ENCODE data around the gene AKT2.

Gene AKT2

GRCh38 chr19:40213251-40213829 is 71.8 kb downstream of the AKT2 start:
- DNase-seq (ENCODE audit: low read depth), result no peak
- no peak for TF ChIP-seq CTCF (conservative IDR thresholded peaks at IDR 0.05; ENCODE audit: low read depth, low read length)
- H3K4me3 ChIP-seq (ENCODE audit: low read length), result no peak overlapping the region

GRCh38 chr19:40210889-40211288 is 74.3 kb downstream of the AKT2 start:
- no peak for DNase-seq (ENCODE audit: low read depth)
- H3K4me3 ChIP-seq (ENCODE audit: low read length), result no peak overlapping the region
- TF ChIP-seq CTCF (conservative IDR thresholded peaks at IDR 0.05; ENCODE audit: low read depth, low read length), result no peak

- H3K4me3 ChIP-seq (ENCODE audit: low read length), result no peak overlapping the region
- no peak for TF ChIP-seq CTCF (conservative IDR thresholded peaks at IDR 0.05; ENCODE audit: low read depth, low read length)
- no peak for DNase-seq (ENCODE audit: low read depth)
Measured at GRCh38 chr19:40208602-40209001, 76.5 kb downstream of the AKT2 start.

- H3K4me3 ChIP-seq (ENCODE audit: low read length), result no peak overlapping the region
- no peak for TF ChIP-seq CTCF (conservative IDR thresholded peaks at IDR 0.05; ENCODE audit: low read depth, low read length)
- no peak for DNase-seq (ENCODE audit: low read depth)
Measured at GRCh38 chr19:40205760-40206159, 79.4 kb downstream of the AKT2 start.

GRCh38 chr19:40204381-40204780 is 80.8 kb downstream of the AKT2 start:
- no peak for TF ChIP-seq CTCF (conservative IDR thresholded peaks at IDR 0.05; ENCODE audit: low read depth, low read length)
- no peak for DNase-seq (ENCODE audit: low read depth)
- H3K4me3 ChIP-seq (ENCODE audit: low read length), result no peak overlapping the region

- H3K4me3 ChIP-seq (ENCODE audit: low read length), result no peak overlapping the region
- no peak for DNase-seq (ENCODE audit: low read depth)
- no peak for TF ChIP-seq CTCF (conservative IDR thresholded peaks at IDR 0.05; ENCODE audit: low read depth, low read length)
Measured at GRCh38 chr19:40200341-40201099, 84.6 kb downstream of the AKT2 start.
